Thoracic aorta (tissue), 2 donors: ENCODE results near the gene DLL4. TPM values are rescaled to one million over a fixed set of nuclear protein-coding genes. Genes with fewer than 3 reads are reported as not detected.

Experiments
- ATAC-seq: fragments of 150-250 bp; one replicate; pipeline ENCODE4 v1.8.0; 2017; ENCODE audit warnings: low read depth; ENCODE audit not compliant: insufficient number of reproducible peaks, low FRiP score
- DNase-seq: peaks from one replicate; pipeline ENCODE4 v3.0.0-alpha.2; 2020; ENCODE audit warnings: low spot score
- H3K27ac ChIP-seq, 2 donors: fragments of 200-600 bp; sonication (generic); 1 replicate in 1 of 2; 2 replicates in 1 of 2; pipeline ENCODE4 v1.5.1; 2016; ENCODE audit warnings: mild to moderate bottlenecking in 2 of 2, moderate library complexity in 2 of 2
- H3K27me3 ChIP-seq: fragments of 200-600 bp; sonication (generic); replicated peaks from 2 replicates; pipeline ENCODE4 v1.6.0; 2016; ENCODE audit warnings: mild to moderate bottlenecking; ENCODE audit not compliant: insufficient read depth
- H3K36me3 ChIP-seq: fragments of 200-600 bp; sonication (generic); one replicate; pipeline ENCODE4 v1.5.1; 2016
- H3K4me1 ChIP-seq, 2 donors: fragments of 200-600 bp; sonication (generic); 1 replicate in 1 of 2; 2 replicates in 1 of 2; pipeline versions ENCODE4 v1.5.1 to v1.6.0; 2016; ENCODE audit warnings: low read depth in 2 of 2, mild to moderate bottlenecking in 1 of 2; ENCODE audit not compliant: control insufficient read depth in 1 of 2
- H3K4me3 ChIP-seq: fragments of 200-600 bp; sonication (generic); 2 replicates; pipeline ENCODE4 v1.5.1; 2016; ENCODE audit warnings: mild to moderate bottlenecking
- H3K9me3 ChIP-seq: fragments of 200-600 bp; sonication (generic); 2 replicates; pipeline ENCODE4 v1.5.1; 2016
- total RNA-seq, 2 donors: library from RNA; depleted of rRNA; stranded (reverse); fragments of >200 nt; gene quantifications; one replicate each; pipeline versions ENCODE4 v1.1.0 to v1.2.3, GENCODE V29; 2016
- TF ChIP-seq, protein P1 (sequence below): fragments of 200-600 bp; sonication (generic); IDR thresholded peaks from one replicate; pipeline ENCODE4 v1.5.1; 2019; ENCODE audit warnings: antibody characterized with exemption

The DLL4 gene
- total RNA-seq, 2 donors from 2014 or later, result 6.2 to 13.0 TPM

DNA sequence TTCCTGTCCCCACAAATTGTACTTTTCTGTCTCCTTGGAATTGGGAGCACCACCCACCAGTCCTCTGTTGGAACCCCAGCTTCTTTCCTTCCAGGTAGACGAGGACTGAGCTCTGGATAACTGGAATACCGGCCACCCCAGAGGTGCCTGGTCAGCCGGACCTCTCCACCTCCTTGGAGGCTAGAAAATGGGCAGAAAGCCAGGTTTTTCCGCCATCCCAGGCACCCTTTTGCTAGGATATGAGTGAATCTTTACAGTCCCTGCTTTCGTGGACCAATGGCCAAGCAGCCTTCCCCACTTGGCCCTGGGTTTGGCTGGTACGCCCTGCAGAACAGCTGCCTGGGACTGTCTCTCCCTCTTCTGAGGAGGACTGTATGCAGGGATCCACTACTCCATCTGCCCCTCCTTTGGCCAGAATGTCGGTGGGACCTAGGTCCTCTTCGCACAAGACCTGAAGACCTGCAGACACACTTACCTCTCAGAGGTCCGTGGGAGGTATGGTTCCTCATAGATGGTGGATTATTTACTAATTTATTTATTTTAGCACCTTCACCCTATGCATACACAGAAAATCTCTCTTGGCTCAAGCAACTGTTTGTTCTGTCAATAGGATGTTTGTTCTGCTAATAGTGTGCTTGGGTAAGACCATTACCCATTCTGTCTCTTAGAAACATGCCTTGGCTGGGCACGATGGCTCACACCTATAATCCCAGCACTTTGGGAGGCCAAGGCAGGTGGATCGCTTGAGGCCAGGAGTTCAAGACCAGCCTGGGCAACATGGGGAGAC, 15.6 kb downstream of the DLL4 start:
- DNase-seq, result no peak
- H3K9me3 ChIP-seq, result no peaks in the 10 kb centered on the region
- no peaks in the 10 kb centered on the region for H3K27me3 ChIP-seq
- no peak overlapping the region for H3K27ac ChIP-seq
- H3K4me3 ChIP-seq, result no peak overlapping the region
- H3K4me1 ChIP-seq, result peaks cover 14 to 28% of the 10 kb centered on the region in 2 donors
- H3K36me3 ChIP-seq, result no peaks in the 10 kb centered on the region
- ATAC-seq, result no peak
- TF ChIP-seq, protein P1, sequence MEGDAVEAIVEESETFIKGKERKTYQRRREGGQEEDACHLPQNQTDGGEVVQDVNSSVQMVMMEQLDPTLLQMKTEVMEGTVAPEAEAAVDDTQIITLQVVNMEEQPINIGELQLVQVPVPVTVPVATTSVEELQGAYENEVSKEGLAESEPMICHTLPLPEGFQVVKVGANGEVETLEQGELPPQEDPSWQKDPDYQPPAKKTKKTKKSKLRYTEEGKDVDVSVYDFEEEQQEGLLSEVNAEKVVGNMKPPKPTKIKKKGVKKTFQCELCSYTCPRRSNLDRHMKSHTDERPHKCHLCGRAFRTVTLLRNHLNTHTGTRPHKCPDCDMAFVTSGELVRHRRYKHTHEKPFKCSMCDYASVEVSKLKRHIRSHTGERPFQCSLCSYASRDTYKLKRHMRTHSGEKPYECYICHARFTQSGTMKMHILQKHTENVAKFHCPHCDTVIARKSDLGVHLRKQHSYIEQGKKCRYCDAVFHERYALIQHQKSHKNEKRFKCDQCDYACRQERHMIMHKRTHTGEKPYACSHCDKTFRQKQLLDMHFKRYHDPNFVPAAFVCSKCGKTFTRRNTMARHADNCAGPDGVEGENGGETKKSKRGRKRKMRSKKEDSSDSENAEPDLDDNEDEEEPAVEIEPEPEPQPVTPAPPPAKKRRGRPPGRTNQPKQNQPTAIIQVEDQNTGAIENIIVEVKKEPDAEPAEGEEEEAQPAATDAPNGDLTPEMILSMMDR, result no peak

DNA sequence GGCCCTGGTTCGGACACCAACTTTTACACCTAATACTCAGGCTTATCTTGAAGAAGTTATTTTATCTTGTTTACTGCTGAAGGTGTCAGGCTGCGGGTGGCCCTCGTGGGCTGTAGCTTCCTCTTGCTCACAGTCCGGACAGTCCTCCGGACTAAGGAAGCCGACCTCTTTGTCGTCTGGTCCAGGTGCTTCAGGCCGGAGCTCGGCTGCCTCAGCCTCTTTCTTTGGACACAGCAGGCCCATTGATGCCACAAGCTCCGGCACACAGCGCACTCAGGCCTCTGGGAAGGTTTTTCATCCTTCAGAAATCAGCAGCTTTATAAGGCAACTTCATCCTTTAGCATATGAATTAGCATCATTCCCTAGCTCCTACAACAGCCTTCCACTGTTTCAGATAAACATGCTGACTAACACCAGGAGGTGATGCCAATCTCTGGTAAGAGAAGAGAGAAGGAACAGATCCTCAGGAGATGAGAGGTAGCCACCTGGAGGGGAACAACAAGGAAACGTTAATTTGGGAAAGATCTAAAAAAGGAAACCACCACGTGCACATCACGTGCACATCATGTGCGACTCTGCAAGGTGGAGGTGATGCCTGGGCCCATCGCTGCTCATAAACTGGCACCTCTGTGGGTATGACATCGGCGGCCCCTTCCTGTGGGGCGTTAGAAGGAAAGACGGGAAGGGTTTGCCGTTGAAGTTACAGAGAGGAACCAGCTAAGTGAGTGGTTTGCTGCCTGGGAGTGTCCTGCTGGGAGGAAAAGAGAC, 19.8 kb downstream of the DLL4 start:
- Histone ChIP-seq H3K9me3 (no peaks in the 10 kb centered on the region), H3K4me3 (no peak overlapping the region), H3K27me3 (no peaks in the 10 kb centered on the region), H3K36me3 (no peaks in the 10 kb centered on the region), H3K27ac (no peak overlapping the region), H3K4me1 (peaks cover 0 to 12% of the 10 kb centered on the region in 2 donors)
- DNase-seq (no peak), ATAC-seq (no peak)
- TF ChIP-seq, protein P1, result no peak

DNA sequence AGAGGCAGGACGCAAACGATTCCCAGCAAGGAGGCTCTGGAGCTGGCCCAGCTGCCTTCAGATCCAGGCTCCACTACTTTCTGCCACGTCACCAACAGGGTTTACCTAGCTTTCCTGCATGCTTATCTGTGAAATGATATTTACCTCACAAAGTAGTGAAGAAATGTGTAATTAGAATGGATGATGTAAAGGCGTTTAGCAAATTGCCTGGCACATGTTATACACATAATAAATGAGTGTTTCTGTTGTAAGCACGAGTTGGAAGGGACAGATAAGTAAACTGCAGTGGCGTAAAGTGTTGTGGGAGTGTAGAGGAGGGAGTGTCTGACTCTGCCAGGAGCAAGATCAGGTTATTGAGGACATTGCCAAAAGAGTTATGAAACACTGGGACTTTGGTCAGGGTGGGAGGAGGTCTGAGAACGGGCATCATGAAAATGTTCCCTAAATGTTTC, 20.6 kb downstream of the DLL4 start:
- Histone ChIP-seq H3K4me1 (peaks cover 0 to 21% of the 10 kb centered on the region in 2 donors), H3K27me3 (no peaks in the 10 kb centered on the region), H3K9me3 (no peaks in the 10 kb centered on the region), H3K4me3 (no peak overlapping the region), H3K27ac (no peak overlapping the region), H3K36me3 (no peaks in the 10 kb centered on the region)
- TF ChIP-seq, protein P1, result no peak
- DNase-seq (no peak), ATAC-seq (no peak)

DNA sequence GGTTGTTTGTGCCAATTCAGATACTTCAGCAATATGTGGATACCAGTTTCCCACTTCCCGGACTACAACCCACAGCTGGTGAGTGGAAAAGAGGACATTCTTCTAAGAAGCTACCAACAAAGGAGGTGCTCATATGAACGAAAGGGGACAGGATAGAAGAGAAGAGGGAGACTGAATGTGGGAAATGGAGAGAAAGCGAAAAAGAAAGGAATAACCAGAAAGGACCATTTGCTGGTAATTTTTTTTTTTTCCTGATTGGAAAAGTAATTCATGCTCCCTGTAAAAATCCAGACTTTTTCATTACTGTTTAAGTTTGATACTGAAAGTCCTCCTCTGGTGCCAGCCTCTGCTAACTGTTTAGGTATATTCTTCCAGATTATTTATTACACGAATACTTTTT, 22.6 kb downstream of the DLL4 start:
- H3K36me3 ChIP-seq, result no peaks in the 10 kb centered on the region

More for the DNA sequence above, 22.6 kb downstream of the DLL4 start:
- no peak for ATAC-seq
- no peaks in the 10 kb centered on the region for H3K9me3 ChIP-seq
- H3K27me3 ChIP-seq, result no peaks in the 10 kb centered on the region
- H3K27ac ChIP-seq, result no peak overlapping the region
- TF ChIP-seq, protein P1, result no peak
- no peak overlapping the region for H3K4me3 ChIP-seq
- H3K4me1 ChIP-seq, result peaks cover 8 to 40% of the 10 kb centered on the region in 2 donors
- DNase-seq, result no peak
